GM12873 (cell line): ENCODE results near the gene NOD2.

Experiments used
- CTCF ChIP-seq: IDR thresholded peaks from 2 replicates; pipeline ENCODE4 v1.5.1; 2012; ENCODE audit warnings: low read depth, mild to moderate bottlenecking, moderate library complexity, low read length, control low read depth; ENCODE audit not compliant: insufficient read depth; ENCODE audit errors: missing control alignments

Gene NOD2

GRCh38 chr16:50666658-50667496 lies 26.5 kb upstream of the NOD2 start:
- TF ChIP-seq CTCF, result no peak

- TF ChIP-seq CTCF, result peak; percentile 33
Observed at GRCh38 chr16:50667497-50668367, 25.7 kb upstream of the NOD2 start.

GRCh38 chr16:50668368-50669008 lies 24.9 kb upstream of the NOD2 start:
- no peak for TF ChIP-seq CTCF

GRCh38 chr16:50669741-50670140 lies 23.7 kb upstream of the NOD2 start:
- TF ChIP-seq CTCF, result no peak

GRCh38 chr16:50670476-50670875 lies 22.9 kb upstream of the NOD2 start:
- no peak for TF ChIP-seq CTCF

- peak; percentile 79 for TF ChIP-seq CTCF
Observed at GRCh38 chr16:50671644-50672260, 21.7 kb upstream of the NOD2 start.
